ENCODE measurements around the gene OSBPL9.

OSBPL9 gene

GRCh38 chr1:51671527-51672325 is 54.8 kb downstream of the OSBPL9 start:
- peak overlapping the region; percentile 69 for H3K27ac ChIP-seq
- no peaks in the 10 kb centered on the region for H3K9me3 ChIP-seq
- no peak for TF ChIP-seq CTCF (IDR thresholded peaks at IDR 0.05)
- no peaks in the 10 kb centered on the region for H3K27me3 ChIP-seq
- no peak overlapping the region for H3K4me3 ChIP-seq (ENCODE audit: low read depth in 1 of 2, low read length in 1 of 2)
- peaks cover 39 to 43% of the 10 kb centered on the region in 2 experiments for H3K4me1 ChIP-seq (ENCODE audit: control insufficient read depth in 1 of 2, insufficient read depth in 1 of 2, low read depth in 1 of 2, low read length in 1 of 2)
- no peaks in the 10 kb centered on the region for H3K36me3 ChIP-seq

GRCh38 chr1:51673279-51673678 is 56.4 kb downstream of the OSBPL9 start:
- Histone ChIP-seq H3K27me3 (no peaks in the 10 kb centered on the region), H3K4me3 (ENCODE audit: low read depth in 1 of 2, low read length in 1 of 2) (no peak overlapping the region), H3K9me3 (no peaks in the 10 kb centered on the region), H3K4me1 (ENCODE audit: control insufficient read depth in 1 of 2, insufficient read depth in 1 of 2, low read depth in 1 of 2, low read length in 1 of 2) (peaks cover 27 to 33% of the 10 kb centered on the region in 2 experiments), H3K27ac (peak overlapping the region; percentile 33), H3K36me3 (no peaks in the 10 kb centered on the region)
- TF ChIP-seq CTCF (IDR thresholded peaks at IDR 0.05), result no peak

GRCh38 chr1:51675177-51675780 is 58.4 kb downstream of the OSBPL9 start:
- peaks cover 27 to 33% of the 10 kb centered on the region in 2 experiments for H3K4me1 ChIP-seq (ENCODE audit: control insufficient read depth in 1 of 2, insufficient read depth in 1 of 2, low read depth in 1 of 2, low read length in 1 of 2)
- H3K9me3 ChIP-seq, result no peaks in the 10 kb centered on the region
- no peak overlapping the region for H3K27ac ChIP-seq
- H3K36me3 ChIP-seq, result no peaks in the 10 kb centered on the region
- H3K27me3 ChIP-seq, result no peaks in the 10 kb centered on the region
- no peak overlapping the region for H3K4me3 ChIP-seq (ENCODE audit: low read depth in 1 of 2, low read length in 1 of 2)
- TF ChIP-seq CTCF (IDR thresholded peaks at IDR 0.05), result no peak

- no peak overlapping the region for H3K27ac ChIP-seq
These were observed 62.5 kb downstream of the OSBPL9 start for GRCh38 chr1:51679435-51679834.

GRCh38 chr1:51684776-51685175 is 67.9 kb downstream of the OSBPL9 start:
- Histone ChIP-seq H3K9me3 (no peaks in the 10 kb centered on the region), H3K4me3 (ENCODE audit: low read depth in 1 of 2, low read length in 1 of 2) (no peak overlapping the region), H3K4me1 (ENCODE audit: control insufficient read depth in 1 of 2, insufficient read depth in 1 of 2, low read depth in 1 of 2, low read length in 1 of 2) (peaks cover 11 to 15% of the 10 kb centered on the region in 2 experiments), H3K27ac (no peak overlapping the region), H3K36me3 (no peaks in the 10 kb centered on the region), H3K27me3 (no peaks in the 10 kb centered on the region)
- no peak for TF ChIP-seq CTCF (IDR thresholded peaks at IDR 0.05)

More at GRCh38 chr1:51679435-51679834, 62.5 kb downstream of the OSBPL9 start:
- Histone ChIP-seq H3K27me3 (no peaks in the 10 kb centered on the region), H3K36me3 (no peaks in the 10 kb centered on the region), H3K4me1 (ENCODE audit: control insufficient read depth in 1 of 2, insufficient read depth in 1 of 2, low read depth in 1 of 2, low read length in 1 of 2) (no peaks in the 10 kb centered on the region), H3K4me3 (ENCODE audit: low read depth in 1 of 2, low read length in 1 of 2) (no peak overlapping the region), H3K9me3 (no peaks in the 10 kb centered on the region)
- no peak for TF ChIP-seq CTCF (IDR thresholded peaks at IDR 0.05)
